GM18499 (cell line): ENCODE data around the gene LIME1.

ENCODE experiments used
- ATAC-seq: cut with Tn5 transposase; IDR thresholded peaks from one replicate; pipeline ENCODE4 v1.9.1; 2021; ENCODE audit warnings: moderate number of reproducible peaks; ENCODE audit not compliant: insufficient read depth, unreplicated experiment

The LIME1 gene

GRCh38 chr20:63735859-63736718 is at the start of gene LIME1:
TSS of gene LIME1 (plus strand) at chr20:63736664. CDS start at chr20:63737550, 886 bp downstream.
- no peak for ATAC-seq

DNA sequence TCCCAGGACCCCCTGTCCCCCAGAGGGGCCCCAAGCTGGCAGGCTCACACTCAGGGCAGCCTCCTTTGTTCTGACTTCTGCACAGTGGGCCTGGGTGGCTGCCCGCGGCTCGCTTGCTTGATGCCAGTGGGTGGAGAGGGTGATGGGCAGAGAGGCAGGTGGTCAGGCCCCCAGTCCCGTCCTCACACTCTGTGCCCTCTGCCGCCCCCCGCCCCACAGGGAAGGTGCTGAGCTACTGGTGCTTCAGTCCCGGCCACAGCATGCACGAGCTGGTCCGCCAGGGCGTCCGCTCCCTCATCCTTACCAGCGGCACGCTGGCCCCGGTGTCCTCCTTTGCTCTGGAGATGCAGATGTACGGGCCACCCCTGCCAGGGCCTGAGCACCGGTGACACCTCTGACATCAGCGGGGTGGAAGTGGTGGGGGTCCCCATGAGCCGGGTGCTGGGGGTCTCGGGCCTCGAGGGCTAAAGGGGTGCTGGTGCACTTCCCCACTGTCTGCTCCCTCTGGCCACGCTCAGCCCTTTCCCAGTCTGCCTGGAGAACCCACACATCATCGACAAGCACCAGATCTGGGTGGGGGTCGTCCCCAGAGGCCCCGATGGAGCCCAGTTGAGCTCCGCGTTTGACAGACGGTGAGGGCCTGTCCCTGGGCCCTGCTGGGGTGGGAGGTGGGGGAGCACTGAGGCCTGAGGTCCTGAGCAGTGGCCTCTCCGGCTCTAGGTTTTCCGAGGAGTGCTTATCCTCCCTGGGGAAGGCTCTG is 48.9 kb upstream of the LIME1 start:
- ATAC-seq = no peak

GRCh38 chr20:63688228-63689045 is 48.0 kb upstream of the LIME1 start:
- ATAC-seq = no peak

DNA sequence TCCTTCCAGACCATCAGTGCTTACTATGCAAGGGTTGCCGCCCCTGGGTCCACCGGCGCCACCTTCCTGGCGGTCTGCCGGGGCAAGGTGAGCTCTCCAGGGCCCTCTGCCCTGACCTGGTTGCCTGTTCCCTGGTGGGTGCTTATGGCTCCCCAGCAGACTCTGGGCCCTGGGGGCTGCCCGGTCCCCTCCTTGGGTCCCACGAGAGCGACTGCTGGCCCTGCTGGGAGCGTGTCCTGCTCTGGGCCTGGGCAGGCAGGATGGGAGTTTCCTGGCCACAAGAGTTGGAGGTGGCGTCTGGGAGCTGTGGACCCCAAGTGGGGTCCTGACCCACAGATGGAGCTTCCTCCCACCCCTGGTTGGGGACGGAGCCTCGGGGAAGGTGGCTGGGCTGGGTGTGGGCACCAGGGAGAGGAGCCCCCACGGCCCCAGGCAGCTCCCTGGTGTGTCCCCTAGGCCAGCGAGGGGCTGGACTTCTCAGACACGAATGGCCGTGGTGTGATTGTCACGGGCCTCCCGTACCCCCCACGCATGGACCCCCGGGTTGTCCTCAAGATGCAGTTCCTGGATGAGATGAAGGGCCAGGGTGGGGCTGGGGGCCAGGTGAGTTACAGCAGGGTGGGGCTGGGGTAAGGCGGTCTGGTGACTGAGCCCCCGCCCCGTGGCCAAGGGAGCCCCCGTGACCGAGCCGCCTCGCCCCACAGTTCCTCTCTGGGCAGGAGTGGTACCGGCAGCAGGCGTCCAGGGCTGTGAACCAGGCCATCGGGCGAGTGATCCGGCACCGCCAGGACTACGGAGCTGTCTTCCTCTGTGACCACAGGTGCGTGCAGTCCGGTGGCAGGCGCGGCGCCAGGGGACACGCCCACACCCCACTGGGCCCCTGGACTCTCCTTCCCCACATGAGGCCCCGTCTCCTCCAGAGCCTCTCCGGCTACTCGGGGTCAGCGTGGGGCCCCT is 47.1 kb upstream of the LIME1 start:
- ATAC-seq = no peak

GRCh38 chr20:63690003-63690897 is 46.2 kb upstream of the LIME1 start:
- ATAC-seq = no peak

DNA sequence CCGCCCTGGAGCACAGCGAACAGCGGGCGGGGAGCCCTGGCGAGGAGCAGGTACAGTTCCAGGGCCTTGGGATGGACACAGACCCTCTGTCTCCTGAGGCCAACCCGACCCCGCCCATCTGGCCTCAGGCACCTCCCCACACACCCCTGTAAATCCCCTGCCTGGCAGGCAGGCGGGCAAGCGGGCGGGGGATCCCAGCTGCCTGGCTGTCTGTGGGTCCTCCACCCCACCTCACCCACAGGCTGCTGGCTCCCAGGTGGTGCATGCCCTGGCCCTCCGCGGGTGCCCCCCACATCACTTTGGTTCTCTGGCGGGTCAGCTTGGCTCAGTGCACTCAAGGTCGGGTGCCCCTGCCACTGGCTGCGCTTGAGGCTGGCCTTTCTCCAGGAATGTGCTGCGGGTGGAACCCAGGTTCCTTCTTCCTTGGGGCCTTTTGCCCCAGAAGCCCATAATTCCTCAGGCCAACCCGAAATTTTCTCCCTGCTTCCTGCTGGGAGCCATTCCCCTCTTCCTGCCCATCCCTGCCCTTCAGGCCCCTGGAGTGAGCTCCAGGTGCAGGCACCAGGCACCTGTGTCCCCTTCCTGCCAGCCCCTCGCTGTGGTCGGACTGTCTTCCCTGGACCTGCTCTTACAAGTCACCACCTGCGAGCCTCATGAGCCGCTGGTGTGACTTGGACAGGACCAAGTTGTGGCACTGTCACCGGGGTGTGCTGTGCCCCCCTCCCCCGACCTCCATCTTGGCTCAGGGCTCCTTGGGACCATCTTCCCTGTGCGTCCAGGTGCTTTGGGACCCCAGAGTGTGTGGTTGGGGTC is 45.4 kb upstream of the LIME1 start:
- no peak for ATAC-seq

DNA sequence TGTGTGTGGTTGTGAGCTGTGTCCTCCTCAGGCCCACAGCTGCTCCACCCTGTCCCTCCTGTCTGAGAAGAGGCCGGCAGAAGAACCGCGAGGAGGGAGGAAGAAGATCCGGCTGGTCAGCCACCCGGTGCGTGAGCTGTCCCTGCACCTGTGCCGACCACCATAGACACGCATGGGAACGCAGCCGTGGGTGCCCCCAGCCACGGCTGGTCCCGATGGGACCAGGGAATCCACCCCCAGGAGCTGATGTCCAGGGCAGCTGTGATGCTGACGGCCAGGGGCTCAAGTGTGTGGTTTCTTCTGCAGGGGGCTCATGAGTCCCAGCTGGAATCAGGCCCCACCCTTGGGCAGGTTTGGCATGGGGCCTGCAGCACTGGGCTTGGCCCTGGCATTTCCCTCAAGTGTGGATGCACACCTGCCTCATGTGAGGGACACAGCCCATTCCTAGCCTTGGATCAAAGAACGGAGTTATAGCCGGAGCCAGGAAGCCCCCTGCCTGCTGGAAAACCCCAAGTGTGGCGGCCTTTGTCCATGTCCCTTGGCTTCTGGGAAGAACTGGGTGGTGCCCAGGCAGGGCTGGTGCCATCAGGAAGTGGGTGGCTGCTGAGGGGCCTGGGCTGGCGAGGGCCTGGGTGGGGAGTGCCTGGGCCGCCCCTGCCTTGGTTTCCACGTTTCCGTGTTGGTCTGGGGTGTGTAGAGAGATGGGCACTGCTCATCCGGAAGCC is 44.6 kb upstream of the LIME1 start:
- ATAC-seq = no peak

- no peak for ATAC-seq
Observed at GRCh38 chr20:63692436-63693082, 43.9 kb upstream of the LIME1 start.

DNA sequence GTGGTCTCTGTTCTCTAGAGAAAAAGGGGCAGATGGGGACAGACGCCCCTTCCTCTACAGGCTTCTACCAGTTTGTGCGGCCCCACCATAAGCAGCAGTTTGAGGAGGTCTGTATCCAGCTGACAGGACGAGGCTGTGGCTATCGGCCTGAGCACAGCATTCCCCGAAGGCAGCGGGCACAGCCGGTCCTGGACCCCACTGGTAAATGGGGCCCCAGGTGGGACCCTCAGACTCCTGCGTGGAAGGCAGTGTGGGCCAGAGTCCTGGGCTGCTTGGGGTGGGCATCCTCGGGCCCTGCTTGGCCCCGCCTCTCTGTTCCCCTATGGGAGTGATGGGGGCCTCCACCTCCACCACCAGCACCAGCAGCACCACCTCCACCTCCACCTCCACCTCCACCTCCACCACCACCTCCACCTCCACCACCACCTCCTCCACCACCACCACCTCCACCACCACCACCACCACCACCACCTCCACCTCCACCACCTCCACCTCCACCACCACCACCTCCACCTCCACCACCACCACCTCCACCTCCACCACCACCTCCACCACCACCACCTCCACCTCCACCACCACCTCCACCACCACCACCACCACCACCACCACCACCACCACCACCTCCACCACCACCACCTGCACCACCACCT is 43.3 kb upstream of the LIME1 start:
- no peak for ATAC-seq

- ATAC-seq = no peak
Observed at GRCh38 chr20:63693733-63694583, 42.5 kb upstream of the LIME1 start.

GRCh38 chr20:63694584-63695423 is 41.7 kb upstream of the LIME1 start:
- ATAC-seq = no peak

DNA sequence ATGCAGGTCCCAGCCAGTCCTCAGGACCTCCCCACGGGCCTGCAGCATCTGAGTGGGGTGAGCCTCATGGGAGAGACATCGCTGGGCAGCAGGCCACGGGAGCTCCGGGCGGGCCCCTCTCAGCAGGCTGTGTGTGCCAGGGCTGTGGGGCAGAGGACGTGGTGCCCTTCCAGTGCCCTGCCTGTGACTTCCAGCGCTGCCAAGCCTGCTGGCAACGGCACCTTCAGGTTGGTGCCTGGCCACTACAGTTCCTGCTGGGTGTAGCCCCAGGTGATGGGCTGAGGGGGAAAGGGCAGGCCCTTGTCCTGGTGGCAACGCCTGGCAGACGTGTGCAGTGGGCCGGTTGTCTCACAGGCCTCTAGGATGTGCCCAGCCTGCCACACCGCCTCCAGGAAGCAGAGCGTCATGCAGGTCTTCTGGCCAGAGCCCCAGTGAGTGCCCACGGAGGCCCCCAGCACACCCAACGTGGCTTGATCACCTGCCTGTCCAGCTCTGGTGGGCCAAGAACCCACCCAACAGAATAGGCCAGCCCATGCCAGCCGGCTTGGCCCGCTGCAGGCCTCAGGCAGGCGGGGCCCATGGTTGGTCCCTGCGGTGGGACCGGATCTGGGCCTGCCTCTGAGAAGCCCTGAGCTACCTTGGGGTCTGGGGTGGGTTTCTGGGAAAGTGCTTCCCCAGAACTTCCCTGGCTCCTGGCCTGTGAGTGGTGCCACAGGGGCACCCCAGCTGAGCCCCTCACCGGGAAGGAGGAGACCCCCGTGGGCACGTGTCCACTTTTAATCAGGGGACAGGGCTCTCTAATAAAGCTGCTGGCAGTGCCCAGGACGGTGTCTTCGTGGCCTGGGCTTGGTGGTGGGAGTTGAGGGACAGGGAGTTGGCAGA is 40.8 kb upstream of the LIME1 start:
- no peak for ATAC-seq

DNA sequence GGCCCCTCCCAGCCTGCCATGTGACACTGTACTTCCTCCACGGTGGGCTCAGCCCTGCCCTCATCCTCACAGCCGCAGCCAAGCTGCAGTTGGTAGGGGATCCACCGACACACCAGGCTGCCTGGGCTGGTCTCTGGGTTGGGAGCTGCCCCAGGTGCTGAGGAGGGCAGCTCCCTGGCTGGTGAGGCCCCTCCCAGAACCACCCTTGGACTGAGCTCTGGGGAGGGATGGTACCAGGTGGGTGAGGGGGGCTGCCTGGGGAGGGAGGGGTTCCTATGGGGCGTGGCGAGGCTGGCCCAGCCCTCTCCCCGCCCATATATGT is 40.2 kb upstream of the LIME1 start:
- ATAC-seq = no peak
